Pancreas (tissue), 10 donors: ENCODE results near the gene IGFL4. TPM values are rescaled to one million over a fixed set of nuclear protein-coding genes. Genes with fewer than 3 reads are reported as not detected.
A peak's percentile ranks its signal among the peaks of the same experiment; 100 is the strongest.

ENCODE experiments used
- ATAC-seq, 4 donors: fragments of 200-7000 bp; cut with Tn5 transposase; one replicate each; pipeline versions ENCODE4 v1.8.0 to v1.9.1; 2020; ENCODE audit warnings: mild to moderate bottlenecking in 4 of 4, moderate library complexity in 4 of 4
- DNase-seq, 6 donors: peaks; one replicate each; pipeline ENCODE4 v3.0.0-alpha.2; 2020
- FAIRE-seq: peaks from 2 replicates; lab custom pipeline; 2012; peaks lifted over from hg19 to GRCh38; lab: Jason Lieb, UNC
- H3K27ac ChIP-seq, 4 donors: fragments of 200-600 bp; sonication (generic); 1 replicate in 3 of 4; 2 replicates in 1 of 4; pipeline versions ENCODE4 v1.5.0 to v1.8.0; 2020
- H3K27me3 ChIP-seq, 4 donors: fragments of 200-600 bp; one replicate each; pipeline ENCODE4 v1.8.0; 2021
- H3K36me3 ChIP-seq, 3 donors: fragments of 200-600 bp; sonication (generic) in 1 of 3; one replicate each; pipeline versions ENCODE4 v1.5.0 to v1.8.0; 2020 to 2021
- H3K4me1 ChIP-seq, 3 donors: fragments of 200-600 bp; one replicate each; pipeline ENCODE4 v1.8.0; 2021
- H3K4me3 ChIP-seq, 4 donors: fragments of 200-600 bp; sonication (generic) in 2 of 4; one replicate each; pipeline versions ENCODE4 v1.5.0 to v1.8.0; 2020 to 2021
- H3K9me3 ChIP-seq, 4 donors: fragments of 200-600 bp; one replicate each; pipeline ENCODE4 v1.8.0; 2021
- WGBS, 2 donors: extraction: QIAGEN DNeasy Blood & Tissue Kit; methylation state at CpG; one replicate each; pipeline ENCODE4 v1.1.7; 2013; 5-methylcytosine and 5-hydroxymethylcytosine counted together
- intact Hi-C, 3 donors: fragments of 100-400 bp; cut with DNase I; formaldehyde crosslinking; loops; one replicate each; pipeline versions ENCODE4 v1.11.1 to v1.14.2; 2022
- polyA plus RNA-seq, 2 donors: library from polyadenylated mRNA; stranded (reverse); fragments of 200-250 nt; gene quantifications; one replicate each; pipeline ENCODE4 v1.2.3, GENCODE V29; 2013
- total RNA-seq, 6 donors: library from RNA; stranded (reverse); fragmentation: NEBNext Ultra II Directional in 4 of 6; extraction: Animal tissue kit (Norgen Biotek cat#: 25700) in 4 of 6; gene quantifications; one replicate each; pipeline versions ENCODE4 v1.2.1 to v1.2.4, GENCODE V29; 2021 to 2023
- TF ChIP-seq, protein P1 (sequence below), 4 donors: fragments of 200-600 bp; sonication (generic) in 3 of 4; IDR thresholded peaks; one replicate each; pipeline versions ENCODE4 v1.5.0 to v1.8.0; 2021; ENCODE audit warnings: antibody characterized with exemption in 4 of 4
- donor health status: healthy with polysubstance abuse.
- donor health status: DM: no; HTN: no; CAD: no; lungs with moderate emphysema.
- donor health status: DM: no; HTN: no; CAD: no.
- donor health status: control.
- donor health status: control.
- donor health status: Bipolar disorder and iron deficiency.
- donor health status: DM: yes; HTN: yes; CAD: no.
- donor health status: DM: no; HTN: no; CAD: no.
- donor health status: DM: no; HTN: no; CAD: no.
- donor health status: DM: yes; HTN: yes; CAD: no.

The IGFL4 gene
- total and polyA plus RNA-seq, 8 donors = 0.04 to 0.28 (median 0.18) TPM; not detected in 4

- no peak for DNase-seq
- no peaks in the 10 kb centered on the region for H3K4me1 ChIP-seq
- H3K27me3 ChIP-seq = peaks cover 0 to 8% (median 5%) of the 10 kb centered on the region in 4 donors
- ATAC-seq = no peak
- no peaks in the 10 kb centered on the region for H3K36me3 ChIP-seq
- H3K4me3 ChIP-seq = no peak overlapping the region
- TF ChIP-seq, protein P1, sequence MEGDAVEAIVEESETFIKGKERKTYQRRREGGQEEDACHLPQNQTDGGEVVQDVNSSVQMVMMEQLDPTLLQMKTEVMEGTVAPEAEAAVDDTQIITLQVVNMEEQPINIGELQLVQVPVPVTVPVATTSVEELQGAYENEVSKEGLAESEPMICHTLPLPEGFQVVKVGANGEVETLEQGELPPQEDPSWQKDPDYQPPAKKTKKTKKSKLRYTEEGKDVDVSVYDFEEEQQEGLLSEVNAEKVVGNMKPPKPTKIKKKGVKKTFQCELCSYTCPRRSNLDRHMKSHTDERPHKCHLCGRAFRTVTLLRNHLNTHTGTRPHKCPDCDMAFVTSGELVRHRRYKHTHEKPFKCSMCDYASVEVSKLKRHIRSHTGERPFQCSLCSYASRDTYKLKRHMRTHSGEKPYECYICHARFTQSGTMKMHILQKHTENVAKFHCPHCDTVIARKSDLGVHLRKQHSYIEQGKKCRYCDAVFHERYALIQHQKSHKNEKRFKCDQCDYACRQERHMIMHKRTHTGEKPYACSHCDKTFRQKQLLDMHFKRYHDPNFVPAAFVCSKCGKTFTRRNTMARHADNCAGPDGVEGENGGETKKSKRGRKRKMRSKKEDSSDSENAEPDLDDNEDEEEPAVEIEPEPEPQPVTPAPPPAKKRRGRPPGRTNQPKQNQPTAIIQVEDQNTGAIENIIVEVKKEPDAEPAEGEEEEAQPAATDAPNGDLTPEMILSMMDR (IDR thresholded peaks at IDR 0.05) = no peak
- H3K27ac ChIP-seq = no peak overlapping the region
- WGBS, 2 donors = 47% methylated on average over 2 of the region's 2 CpGs
- no peak for FAIRE-seq
- H3K9me3 ChIP-seq = no peaks in the 10 kb centered on the region
- intact Hi-C loops = loop anchor here in 1 of 3 donors (5.0 to 10.0 kb wide), 2 partner anchors 105 to 182 kb away; no protein-coding TSS in a partner anchor
Measured at GRCh38 chr19:46082728-46083050, 41.9 kb upstream of the IGFL4 start.

GRCh38 chr19:46081928-46082727, 41.3 kb upstream of the IGFL4 start:
- DNase-seq (peak in 3 of 6 donors; percentile 22 to 60 (median 33)), ATAC-seq (peak in 3 of 4 donors; percentile 71 to 74 (median 74)), FAIRE-seq (no peak)
- TF ChIP-seq, protein P1 (IDR thresholded peaks at IDR 0.05) = peak in 3 of 4 donors; percentile 42 to 68 (median 52)
- 43 to 46% methylated on average over 4 of the region's 4 CpGs for WGBS, 2 donors
- Histone ChIP-seq H3K36me3 (no peaks in the 10 kb centered on the region), H3K27ac (no peak overlapping the region), H3K4me1 (peaks cover 0 to 4% (median 0%) of the 10 kb centered on the region in 3 donors), H3K9me3 (no peaks in the 10 kb centered on the region), H3K4me3 (no peak overlapping the region), H3K27me3 (peaks cover 0 to 10% (median 7%) of the 10 kb centered on the region in 4 donors)
- intact Hi-C loops = loop anchor here in 1 of 3 donors (5.0 to 10.0 kb wide), 2 partner anchors 105 to 183 kb away; no protein-coding TSS in a partner anchor

DNA sequence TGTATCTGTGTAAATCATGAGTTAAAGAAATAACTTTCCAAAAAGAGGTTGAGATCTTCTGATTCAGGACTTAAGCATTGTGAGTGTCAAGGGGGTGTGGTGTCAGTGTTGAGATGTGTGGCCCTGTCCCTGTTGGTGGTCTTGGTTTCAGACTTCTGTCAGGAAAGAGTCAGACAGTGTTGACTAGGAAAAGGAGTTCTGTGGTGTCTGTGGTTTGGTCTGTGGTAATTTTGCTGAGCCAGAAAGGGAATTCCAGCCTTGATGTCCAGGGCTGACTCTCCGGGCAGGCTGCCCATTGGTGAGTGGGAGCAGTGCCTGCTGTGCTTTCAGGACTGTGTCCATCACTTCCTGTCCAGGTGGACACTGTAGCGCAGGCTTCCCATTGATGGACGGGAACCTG, 39.8 kb upstream of the IGFL4 start:
- 33 to 60% methylated on average over 3 of the region's 3 CpGs for WGBS, 2 donors
- peaks cover 0 to 25% (median 9%) of the 10 kb centered on the region in 4 donors for H3K27me3 ChIP-seq
- H3K9me3 ChIP-seq = no peaks in the 10 kb centered on the region
- intact Hi-C loops = loop anchor here in 1 of 3 donors (5.0 to 10.0 kb wide), 2 partner anchors 107 to 184 kb away; no protein-coding TSS in a partner anchor
- ATAC-seq (peak in 1 of 4 donors; percentile 12), DNase-seq (peak in 1 of 6 donors; percentile 30), FAIRE-seq (no peak)
- H3K4me3 ChIP-seq = no peak overlapping the region
- peaks cover 0 to 6% (median 0%) of the 10 kb centered on the region in 3 donors for H3K4me1 ChIP-seq
- H3K27ac ChIP-seq = no peak overlapping the region
- TF ChIP-seq, protein P1 (IDR thresholded peaks at IDR 0.05) = no peak
- no peaks in the 10 kb centered on the region for H3K36me3 ChIP-seq

GRCh38 chr19:46079576-46079975, 38.8 kb upstream of the IGFL4 start:
- 72 to 77% methylated on average over 7 of the region's 7 CpGs for WGBS, 2 donors
- intact Hi-C loops = no loop called here
- peaks cover 0 to 26% (median 10%) of the 10 kb centered on the region in 4 donors for H3K27me3 ChIP-seq
- FAIRE-seq (no peak), ATAC-seq (no peak), DNase-seq (no peak)
- TF ChIP-seq, protein P1 (IDR thresholded peaks at IDR 0.05) = no peak
- peaks cover 0 to 6% (median 0%) of the 10 kb centered on the region in 3 donors for H3K4me1 ChIP-seq
- H3K9me3 ChIP-seq = no peaks in the 10 kb centered on the region
- no peak overlapping the region for H3K4me3 ChIP-seq
- H3K27ac ChIP-seq = no peak overlapping the region
- H3K36me3 ChIP-seq = no peaks in the 10 kb centered on the region
